ENCODE results near the gene ADGRV1. TPM values are rescaled to one million over a fixed set of nuclear protein-coding genes. Genes with fewer than 3 reads are reported as not detected.

The ADGRV1 gene
- total and polyA plus RNA-seq, 9 of the 15 experiments (the other 6 are each of a cell fraction or from before 2014, with no cell fraction given) = 21.7 to 156 (median 58.2) TPM

DNA sequence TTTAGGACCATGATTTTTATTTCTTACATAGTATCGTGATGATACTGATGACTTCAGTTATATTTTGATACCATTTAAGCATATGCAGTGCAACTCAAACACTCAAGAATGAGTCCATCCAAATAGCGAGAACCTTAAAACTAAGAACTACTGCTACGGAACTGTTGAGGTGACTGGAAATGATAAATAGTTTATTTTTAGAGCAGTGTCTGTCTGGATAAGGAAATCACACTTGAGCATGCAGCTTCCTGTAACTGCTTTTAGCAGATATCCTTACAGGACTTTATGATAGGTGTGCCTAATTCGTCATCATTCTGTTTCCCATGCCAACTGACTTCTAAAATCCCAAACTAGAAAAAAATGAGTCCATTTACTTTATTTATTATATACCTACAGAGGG is 85.5 kb downstream of the ADGRV1 start (continued):
- TF ChIP-seq NEUROD1 (IDR thresholded peaks at IDR 0.05; ENCODE audit: borderline replicate concordance, low read depth, low read length, partially characterized antibody) (peak; percentile 76), KHSRP (IDR thresholded peaks at IDR 0.05) (peak; percentile 61; the same call in 1 of the 2 replicates), HEY1 (CRISPR knock-in tag; IDR thresholded peaks at IDR 0.05; ENCODE audit: borderline replicate concordance) (no peak), CBX5 (IDR thresholded peaks at IDR 0.05; ENCODE audit: borderline replicate concordance, low read depth) (no peak), TBL1XR1 (IDR thresholded peaks at IDR 0.05; ENCODE audit: low read length in 2 of 2) (peak; percentile 59 to 100; a peak in 3 of 4 replicates), HDAC1 (IDR thresholded peaks at IDR 0.05) (peak in 1 of 2 experiments; percentile 63; a peak in 3 of 4 replicates), GABPA (tag; conservative IDR thresholded peaks at IDR 0.05; ENCODE audit: low read depth) (peak; percentile 52), HMG20A (CRISPR knock-in tag; conservative IDR thresholded peaks at IDR 0.05) (no peak)
- TF ChIP-seq, protein P1, sequence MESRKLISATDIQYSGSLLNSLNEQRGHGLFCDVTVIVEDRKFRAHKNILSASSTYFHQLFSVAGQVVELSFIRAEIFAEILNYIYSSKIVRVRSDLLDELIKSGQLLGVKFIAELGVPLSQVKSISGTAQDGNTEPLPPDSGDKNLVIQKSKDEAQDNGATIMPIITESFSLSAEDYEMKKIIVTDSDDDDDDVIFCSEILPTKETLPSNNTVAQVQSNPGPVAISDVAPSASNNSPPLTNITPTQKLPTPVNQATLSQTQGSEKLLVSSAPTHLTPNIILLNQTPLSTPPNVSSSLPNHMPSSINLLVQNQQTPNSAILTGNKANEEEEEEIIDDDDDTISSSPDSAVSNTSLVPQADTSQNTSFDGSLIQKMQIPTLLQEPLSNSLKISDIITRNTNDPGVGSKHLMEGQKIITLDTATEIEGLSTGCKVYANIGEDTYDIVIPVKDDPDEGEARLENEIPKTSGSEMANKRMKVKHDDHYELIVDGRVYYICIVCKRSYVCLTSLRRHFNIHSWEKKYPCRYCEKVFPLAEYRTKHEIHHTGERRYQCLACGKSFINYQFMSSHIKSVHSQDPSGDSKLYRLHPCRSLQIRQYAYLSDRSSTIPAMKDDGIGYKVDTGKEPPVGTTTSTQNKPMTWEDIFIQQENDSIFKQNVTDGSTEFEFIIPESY (CRISPR knock-in tag; IDR thresholded peaks at IDR 0.05) = no peak
- TF ChIP-seq, protein P2, sequence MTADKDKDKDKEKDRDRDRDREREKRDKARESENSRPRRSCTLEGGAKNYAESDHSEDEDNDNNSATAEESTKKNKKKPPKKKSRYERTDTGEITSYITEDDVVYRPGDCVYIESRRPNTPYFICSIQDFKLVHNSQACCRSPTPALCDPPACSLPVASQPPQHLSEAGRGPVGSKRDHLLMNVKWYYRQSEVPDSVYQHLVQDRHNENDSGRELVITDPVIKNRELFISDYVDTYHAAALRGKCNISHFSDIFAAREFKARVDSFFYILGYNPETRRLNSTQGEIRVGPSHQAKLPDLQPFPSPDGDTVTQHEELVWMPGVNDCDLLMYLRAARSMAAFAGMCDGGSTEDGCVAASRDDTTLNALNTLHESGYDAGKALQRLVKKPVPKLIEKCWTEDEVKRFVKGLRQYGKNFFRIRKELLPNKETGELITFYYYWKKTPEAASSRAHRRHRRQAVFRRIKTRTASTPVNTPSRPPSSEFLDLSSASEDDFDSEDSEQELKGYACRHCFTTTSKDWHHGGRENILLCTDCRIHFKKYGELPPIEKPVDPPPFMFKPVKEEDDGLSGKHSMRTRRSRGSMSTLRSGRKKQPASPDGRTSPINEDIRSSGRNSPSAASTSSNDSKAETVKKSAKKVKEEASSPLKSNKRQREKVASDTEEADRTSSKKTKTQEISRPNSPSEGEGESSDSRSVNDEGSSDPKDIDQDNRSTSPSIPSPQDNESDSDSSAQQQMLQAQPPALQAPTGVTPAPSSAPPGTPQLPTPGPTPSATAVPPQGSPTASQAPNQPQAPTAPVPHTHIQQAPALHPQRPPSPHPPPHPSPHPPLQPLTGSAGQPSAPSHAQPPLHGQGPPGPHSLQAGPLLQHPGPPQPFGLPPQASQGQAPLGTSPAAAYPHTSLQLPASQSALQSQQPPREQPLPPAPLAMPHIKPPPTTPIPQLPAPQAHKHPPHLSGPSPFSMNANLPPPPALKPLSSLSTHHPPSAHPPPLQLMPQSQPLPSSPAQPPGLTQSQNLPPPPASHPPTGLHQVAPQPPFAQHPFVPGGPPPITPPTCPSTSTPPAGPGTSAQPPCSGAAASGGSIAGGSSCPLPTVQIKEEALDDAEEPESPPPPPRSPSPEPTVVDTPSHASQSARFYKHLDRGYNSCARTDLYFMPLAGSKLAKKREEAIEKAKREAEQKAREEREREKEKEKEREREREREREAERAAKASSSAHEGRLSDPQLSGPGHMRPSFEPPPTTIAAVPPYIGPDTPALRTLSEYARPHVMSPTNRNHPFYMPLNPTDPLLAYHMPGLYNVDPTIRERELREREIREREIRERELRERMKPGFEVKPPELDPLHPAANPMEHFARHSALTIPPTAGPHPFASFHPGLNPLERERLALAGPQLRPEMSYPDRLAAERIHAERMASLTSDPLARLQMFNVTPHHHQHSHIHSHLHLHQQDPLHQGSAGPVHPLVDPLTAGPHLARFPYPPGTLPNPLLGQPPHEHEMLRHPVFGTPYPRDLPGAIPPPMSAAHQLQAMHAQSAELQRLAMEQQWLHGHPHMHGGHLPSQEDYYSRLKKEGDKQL (CRISPR knock-in tag; IDR thresholded peaks at IDR 0.05; ENCODE audit: borderline replicate concordance) = no peak
- TF ChIP-seq, protein P3, sequence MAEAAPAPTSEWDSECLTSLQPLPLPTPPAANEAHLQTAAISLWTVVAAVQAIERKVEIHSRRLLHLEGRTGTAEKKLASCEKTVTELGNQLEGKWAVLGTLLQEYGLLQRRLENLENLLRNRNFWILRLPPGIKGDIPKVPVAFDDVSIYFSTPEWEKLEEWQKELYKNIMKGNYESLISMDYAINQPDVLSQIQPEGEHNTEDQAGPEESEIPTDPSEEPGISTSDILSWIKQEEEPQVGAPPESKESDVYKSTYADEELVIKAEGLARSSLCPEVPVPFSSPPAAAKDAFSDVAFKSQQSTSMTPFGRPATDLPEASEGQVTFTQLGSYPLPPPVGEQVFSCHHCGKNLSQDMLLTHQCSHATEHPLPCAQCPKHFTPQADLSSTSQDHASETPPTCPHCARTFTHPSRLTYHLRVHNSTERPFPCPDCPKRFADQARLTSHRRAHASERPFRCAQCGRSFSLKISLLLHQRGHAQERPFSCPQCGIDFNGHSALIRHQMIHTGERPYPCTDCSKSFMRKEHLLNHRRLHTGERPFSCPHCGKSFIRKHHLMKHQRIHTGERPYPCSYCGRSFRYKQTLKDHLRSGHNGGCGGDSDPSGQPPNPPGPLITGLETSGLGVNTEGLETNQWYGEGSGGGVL (CRISPR knock-in tag; IDR thresholded peaks at IDR 0.05) = no peak
- TF ChIP-seq, protein P4, sequence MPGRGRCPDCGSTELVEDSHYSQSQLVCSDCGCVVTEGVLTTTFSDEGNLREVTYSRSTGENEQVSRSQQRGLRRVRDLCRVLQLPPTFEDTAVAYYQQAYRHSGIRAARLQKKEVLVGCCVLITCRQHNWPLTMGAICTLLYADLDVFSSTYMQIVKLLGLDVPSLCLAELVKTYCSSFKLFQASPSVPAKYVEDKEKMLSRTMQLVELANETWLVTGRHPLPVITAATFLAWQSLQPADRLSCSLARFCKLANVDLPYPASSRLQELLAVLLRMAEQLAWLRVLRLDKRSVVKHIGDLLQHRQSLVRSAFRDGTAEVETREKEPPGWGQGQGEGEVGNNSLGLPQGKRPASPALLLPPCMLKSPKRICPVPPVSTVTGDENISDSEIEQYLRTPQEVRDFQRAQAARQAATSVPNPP (IDR thresholded peaks at IDR 0.05; ENCODE audit: borderline replicate concordance, insufficient read depth, insufficient read length) = no peak
- TF ChIP-seq, protein P5, sequence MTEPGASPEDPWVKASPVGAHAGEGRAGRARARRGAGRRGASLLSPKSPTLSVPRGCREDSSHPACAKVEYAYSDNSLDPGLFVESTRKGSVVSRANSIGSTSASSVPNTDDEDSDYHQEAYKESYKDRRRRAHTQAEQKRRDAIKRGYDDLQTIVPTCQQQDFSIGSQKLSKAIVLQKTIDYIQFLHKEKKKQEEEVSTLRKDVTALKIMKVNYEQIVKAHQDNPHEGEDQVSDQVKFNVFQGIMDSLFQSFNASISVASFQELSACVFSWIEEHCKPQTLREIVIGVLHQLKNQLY (CRISPR knock-in tag; conservative IDR thresholded peaks at IDR 0.05) = no peak
- TF ChIP-seq, protein P6, sequence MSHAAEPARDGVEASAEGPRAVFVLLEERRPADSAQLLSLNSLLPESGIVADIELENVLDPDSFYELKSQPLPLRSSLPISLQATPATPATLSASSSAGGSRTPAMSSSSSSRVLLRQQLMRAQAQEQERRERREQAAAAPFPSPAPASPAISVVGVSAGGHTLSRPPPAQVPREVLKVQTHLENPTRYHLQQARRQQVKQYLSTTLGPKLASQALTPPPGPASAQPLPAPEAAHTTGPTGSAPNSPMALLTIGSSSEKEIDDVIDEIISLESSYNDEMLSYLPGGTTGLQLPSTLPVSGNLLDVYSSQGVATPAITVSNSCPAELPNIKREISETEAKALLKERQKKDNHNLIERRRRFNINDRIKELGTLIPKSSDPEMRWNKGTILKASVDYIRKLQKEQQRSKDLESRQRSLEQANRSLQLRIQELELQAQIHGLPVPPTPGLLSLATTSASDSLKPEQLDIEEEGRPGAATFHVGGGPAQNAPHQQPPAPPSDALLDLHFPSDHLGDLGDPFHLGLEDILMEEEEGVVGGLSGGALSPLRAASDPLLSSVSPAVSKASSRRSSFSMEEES (CRISPR knock-in tag; IDR thresholded peaks at IDR 0.05) = no peak

All from K562 (cell line).